GM12872 (cell line): Measurements from ENCODE around the gene PHYKPL.

ENCODE experiments used
- CTCF ChIP-seq: IDR thresholded peaks from 3 replicates; pipeline ENCODE4 v1.5.1; 2011; ENCODE audit warnings: low read depth, mild to moderate bottlenecking, low read length, moderate library complexity; ENCODE audit not compliant: insufficient read depth

The PHYKPL gene

GRCh38 chr5:178232124-178232919 lies at the start of gene PHYKPL:
PHYKPL (minus strand) TSS chr5:178232802; CDS start chr5:178232550, 252 bp downstream.
- TF ChIP-seq CTCF, result no peak

- no peak for TF ChIP-seq CTCF
Measured at GRCh38 chr5:178282391-178282790, 49.8 kb upstream of the PHYKPL start.

GRCh38 chr5:178281331-178281730 lies 48.7 kb upstream of the PHYKPL start:
- TF ChIP-seq CTCF, result no peak

- no peak for TF ChIP-seq CTCF
Measured at GRCh38 chr5:178280631-178281030, 48.0 kb upstream of the PHYKPL start.

- TF ChIP-seq CTCF, result peak; percentile 95
Measured at GRCh38 chr5:178279723-178280438, 47.3 kb upstream of the PHYKPL start.

GRCh38 chr5:178279026-178279722 lies 46.6 kb upstream of the PHYKPL start:
- no peak for TF ChIP-seq CTCF

GRCh38 chr5:178278358-178279023 lies 45.9 kb upstream of the PHYKPL start:
- TF ChIP-seq CTCF, result no peak
